ENCODE data around the gene STAT4.

STAT4 gene

DNA sequence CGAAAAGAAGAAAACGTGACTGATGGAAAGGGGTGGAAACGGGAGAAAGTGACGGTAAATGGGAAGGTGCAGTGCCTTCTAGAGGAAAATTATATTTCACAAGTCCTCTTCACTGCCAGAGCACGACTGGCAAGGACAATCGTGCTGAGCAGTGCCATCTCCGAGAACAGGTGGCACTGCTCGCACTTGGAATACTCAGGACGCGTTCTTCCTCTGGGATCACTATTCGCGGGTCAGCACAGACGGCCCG lies 137.2 kb downstream of the STAT4 start:
- Histone ChIP-seq H3K9me3 (ENCODE audit: control insufficient read depth, low read length) (no peaks in the 10 kb centered on the region), H3K4me3 (ENCODE audit: insufficient read depth, low read depth, low read length, poor library complexity, severe bottlenecking) (peak overlapping the region; percentile 100), H3K36me3 (ENCODE audit: control insufficient read depth, insufficient read depth, low read length) (peaks cover 12% of the 10 kb centered on the region), H3K4me1 (ENCODE audit: control insufficient read depth, insufficient read depth, low read length, poor library complexity, severe bottlenecking) (peaks cover 35% of the 10 kb centered on the region), H3K27ac (ENCODE audit: insufficient read depth, low read length, poor library complexity, severe bottlenecking) (peak overlapping the region; percentile 91), H3K27me3 (replicated peaks; ENCODE audit: control insufficient read depth, insufficient read depth, low read length, poor library complexity, severe bottlenecking) (no peaks in the 10 kb centered on the region)
- no peak for DNase-seq

DNA sequence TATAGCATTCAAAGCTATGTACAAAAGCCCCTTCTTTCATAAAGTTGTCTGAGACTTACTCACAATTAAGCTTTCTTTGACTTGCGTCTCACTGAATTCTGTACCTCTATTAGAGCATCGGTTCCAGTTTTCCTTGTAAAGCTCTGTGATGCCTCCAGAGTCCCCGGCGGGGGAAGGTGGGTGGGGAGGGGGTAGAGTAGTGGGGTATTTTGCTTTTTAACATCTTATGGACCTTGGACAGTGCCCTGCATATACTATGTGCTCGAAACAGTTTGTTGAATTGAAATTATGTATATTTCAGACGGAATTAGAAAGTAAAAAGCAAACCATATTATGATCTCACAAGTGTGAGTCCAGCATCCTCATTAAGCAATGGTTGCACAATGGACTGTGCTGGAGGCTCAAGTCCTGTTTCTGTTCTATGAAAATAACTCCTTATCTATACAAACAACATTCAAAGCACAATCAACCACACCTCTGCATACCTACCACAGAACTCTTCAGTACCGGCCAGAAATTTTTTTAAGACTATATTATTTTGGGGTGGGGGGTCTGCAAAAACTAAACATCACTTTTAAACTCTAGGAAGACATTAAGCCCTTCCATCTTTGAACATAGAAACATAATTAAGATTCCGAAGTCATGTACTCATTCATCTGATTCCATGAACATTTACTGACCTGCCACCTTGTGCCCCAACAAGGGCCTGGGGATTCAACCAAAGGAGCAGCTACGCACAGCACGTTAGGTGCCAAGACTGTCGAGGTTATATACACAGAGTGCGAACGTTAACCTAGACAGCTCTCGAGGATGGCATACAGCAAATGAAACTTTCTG lies 137.7 kb downstream of the STAT4 start:
- peak overlapping the region; percentile 100 for H3K4me3 ChIP-seq (ENCODE audit: insufficient read depth, low read depth, low read length, poor library complexity, severe bottlenecking)
- DNase-seq, result no peak
- peaks cover 18% of the 10 kb centered on the region for H3K36me3 ChIP-seq (ENCODE audit: control insufficient read depth, insufficient read depth, low read length)
- H3K4me1 ChIP-seq (ENCODE audit: control insufficient read depth, insufficient read depth, low read length, poor library complexity, severe bottlenecking), result peaks cover 39% of the 10 kb centered on the region
- no peaks in the 10 kb centered on the region for H3K9me3 ChIP-seq (ENCODE audit: control insufficient read depth, low read length)
- no peaks in the 10 kb centered on the region for H3K27me3 ChIP-seq (replicated peaks; ENCODE audit: control insufficient read depth, insufficient read depth, low read length, poor library complexity, severe bottlenecking)
- peak overlapping the region; percentile 91 for H3K27ac ChIP-seq (ENCODE audit: insufficient read depth, low read length, poor library complexity, severe bottlenecking)

DNA sequence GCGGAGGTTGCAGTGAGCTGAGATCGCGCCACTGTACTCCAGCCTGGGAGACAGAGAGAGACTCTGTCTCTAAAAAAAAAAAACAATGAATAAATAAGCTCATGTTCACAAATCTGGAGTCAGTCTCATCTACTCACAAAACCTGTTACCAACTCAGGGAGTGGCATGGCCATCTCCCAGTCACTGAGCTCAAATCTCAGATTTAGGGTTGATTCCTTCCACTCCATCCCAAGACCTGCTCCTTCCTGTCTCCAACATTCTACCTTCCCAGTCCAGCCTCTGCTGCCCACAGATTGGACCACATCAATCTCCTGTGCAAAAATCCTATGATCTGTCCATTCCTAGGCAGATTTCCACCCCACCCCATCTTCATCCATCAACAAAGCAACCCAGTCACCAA lies 138.4 kb downstream of the STAT4 start:
- Histone ChIP-seq H3K36me3 (ENCODE audit: control insufficient read depth, insufficient read depth, low read length) (peaks cover 23% of the 10 kb centered on the region), H3K27me3 (replicated peaks; ENCODE audit: control insufficient read depth, insufficient read depth, low read length, poor library complexity, severe bottlenecking) (no peaks in the 10 kb centered on the region), H3K4me1 (ENCODE audit: control insufficient read depth, insufficient read depth, low read length, poor library complexity, severe bottlenecking) (peaks cover 39% of the 10 kb centered on the region), H3K4me3 (ENCODE audit: insufficient read depth, low read depth, low read length, poor library complexity, severe bottlenecking) (peak overlapping the region; percentile 100), H3K27ac (ENCODE audit: insufficient read depth, low read length, poor library complexity, severe bottlenecking) (peak overlapping the region; percentile 91), H3K9me3 (ENCODE audit: control insufficient read depth, low read length) (no peaks in the 10 kb centered on the region)
- no peak for DNase-seq

DNA sequence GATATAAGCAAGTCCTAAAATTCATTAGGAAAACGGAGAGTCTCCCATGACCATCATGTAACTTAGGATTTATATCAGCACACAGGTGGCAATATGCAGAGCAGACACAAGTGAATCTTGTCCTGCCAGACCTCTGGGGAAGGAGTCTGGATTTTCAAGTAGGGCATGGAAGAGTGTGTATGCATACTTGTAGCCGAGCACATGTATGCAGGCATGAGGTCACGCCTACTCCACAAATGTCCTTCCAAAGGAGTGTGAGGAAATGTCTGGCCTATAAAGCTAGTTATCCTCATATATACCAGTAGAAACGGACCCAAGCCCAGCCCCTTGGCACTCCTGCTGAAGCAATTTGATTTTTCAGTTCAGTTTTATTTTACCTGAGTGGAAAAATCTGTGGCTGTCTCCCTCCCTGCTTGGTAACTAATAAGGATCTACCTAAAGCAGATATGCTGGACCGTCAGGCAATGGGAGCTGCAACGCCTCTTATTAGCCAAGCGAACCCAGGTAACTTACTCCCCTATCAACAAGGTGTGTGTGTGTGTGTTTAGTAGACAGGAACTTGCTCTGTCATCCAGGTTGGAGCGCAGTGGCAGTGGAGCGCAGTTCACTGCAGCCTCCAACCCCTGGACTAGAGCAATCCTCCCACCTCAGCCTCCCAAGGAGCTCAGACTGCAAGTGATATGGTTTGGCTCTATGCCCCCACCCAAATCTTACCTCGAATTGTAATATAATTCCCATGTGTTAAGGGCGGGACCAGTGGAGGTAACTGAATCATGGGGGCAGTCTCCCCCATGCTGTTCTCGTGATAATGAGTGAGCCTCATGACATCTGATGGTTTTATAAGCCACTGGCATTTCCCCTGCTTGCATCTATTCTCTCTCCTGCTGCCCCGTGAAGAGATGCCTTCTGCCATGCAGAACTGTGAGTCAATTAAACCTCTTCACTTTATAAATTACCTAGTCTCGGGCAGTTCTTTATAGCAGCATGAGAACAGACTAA lies 139.6 kb downstream of the STAT4 start:
- H3K27ac ChIP-seq (ENCODE audit: insufficient read depth, low read length, poor library complexity, severe bottlenecking), result peak overlapping the region; percentile 7
- H3K4me1 ChIP-seq (ENCODE audit: control insufficient read depth, insufficient read depth, low read length, poor library complexity, severe bottlenecking), result peaks cover 39% of the 10 kb centered on the region
- H3K9me3 ChIP-seq (ENCODE audit: control insufficient read depth, low read length), result no peaks in the 10 kb centered on the region
- no peak for DNase-seq
- peaks cover 35% of the 10 kb centered on the region for H3K36me3 ChIP-seq (ENCODE audit: control insufficient read depth, insufficient read depth, low read length)
- peak overlapping the region; percentile 100 for H3K4me3 ChIP-seq (ENCODE audit: insufficient read depth, low read depth, low read length, poor library complexity, severe bottlenecking)
- H3K27me3 ChIP-seq (replicated peaks; ENCODE audit: control insufficient read depth, insufficient read depth, low read length, poor library complexity, severe bottlenecking), result no peaks in the 10 kb centered on the region

DNA sequence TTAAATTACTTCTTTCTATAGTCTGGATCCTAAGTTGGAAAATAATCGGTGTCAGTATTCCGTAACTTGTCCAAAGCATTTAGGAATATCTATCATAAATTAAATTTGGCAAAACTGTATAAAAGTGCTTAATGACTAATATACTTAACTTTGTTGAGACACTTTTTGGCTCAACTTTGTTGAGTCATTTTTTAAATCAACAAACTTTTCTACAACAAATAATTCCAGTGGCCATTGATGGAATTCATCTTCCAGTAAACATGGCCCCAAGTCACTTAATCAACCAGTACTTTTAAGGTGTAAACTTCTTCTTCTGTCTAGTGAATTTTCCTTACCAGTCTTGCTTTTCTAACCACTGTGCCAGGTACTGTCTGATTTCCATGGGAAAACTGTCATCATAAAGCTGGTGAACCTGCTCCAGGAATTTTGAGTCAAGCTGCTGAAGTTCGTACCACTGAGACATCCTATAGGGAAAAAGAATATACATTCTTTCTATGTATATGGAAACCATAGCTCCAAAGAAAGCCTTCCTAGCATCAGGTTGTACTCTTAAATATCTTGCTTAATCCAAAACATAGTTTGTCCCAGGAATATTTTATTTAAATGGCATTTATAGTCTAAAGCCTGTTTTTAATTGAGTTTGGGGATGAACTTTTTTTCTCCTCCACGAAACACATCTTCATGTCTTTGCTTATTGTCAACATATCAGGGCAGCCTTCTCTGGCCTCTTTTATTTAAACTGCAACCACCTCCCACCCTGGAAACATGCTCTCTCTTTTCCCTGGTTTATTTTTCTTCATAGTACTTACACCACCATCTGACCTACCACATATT lies 141.0 kb downstream of the STAT4 start:
- peaks cover 36% of the 10 kb centered on the region for H3K4me1 ChIP-seq (ENCODE audit: control insufficient read depth, insufficient read depth, low read length, poor library complexity, severe bottlenecking)
- H3K4me3 ChIP-seq (ENCODE audit: insufficient read depth, low read depth, low read length, poor library complexity, severe bottlenecking), result no peak overlapping the region
- peaks cover 49% of the 10 kb centered on the region for H3K36me3 ChIP-seq (ENCODE audit: control insufficient read depth, insufficient read depth, low read length)
- no peak for DNase-seq
- no peaks in the 10 kb centered on the region for H3K27me3 ChIP-seq (replicated peaks; ENCODE audit: control insufficient read depth, insufficient read depth, low read length, poor library complexity, severe bottlenecking)
- no peak overlapping the region for H3K27ac ChIP-seq (ENCODE audit: insufficient read depth, low read length, poor library complexity, severe bottlenecking)
- H3K9me3 ChIP-seq (ENCODE audit: control insufficient read depth, low read length), result no peaks in the 10 kb centered on the region

DNA sequence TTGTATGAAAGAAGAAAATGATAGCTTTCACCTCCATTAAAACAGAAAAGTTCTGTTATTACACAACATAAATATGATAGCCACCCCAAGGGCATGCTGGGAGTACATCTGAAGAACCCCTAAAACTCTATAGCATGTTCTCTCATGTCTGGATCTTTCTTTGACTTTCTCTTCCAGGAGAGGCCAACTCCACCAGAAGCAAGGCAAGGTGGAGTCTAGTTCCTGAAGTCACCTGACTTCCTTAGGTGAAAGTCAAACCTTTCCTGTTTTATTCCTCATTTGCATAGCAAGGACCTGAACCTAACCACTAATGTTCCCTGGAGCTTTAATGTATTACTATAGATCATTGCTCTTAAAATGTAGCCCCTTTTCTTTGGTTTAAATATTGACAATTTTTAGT lies 142.5 kb downstream of the STAT4 start:
- Histone ChIP-seq H3K27ac (ENCODE audit: insufficient read depth, low read length, poor library complexity, severe bottlenecking) (no peak overlapping the region), H3K27me3 (replicated peaks; ENCODE audit: control insufficient read depth, insufficient read depth, low read length, poor library complexity, severe bottlenecking) (no peaks in the 10 kb centered on the region), H3K4me1 (ENCODE audit: control insufficient read depth, insufficient read depth, low read length, poor library complexity, severe bottlenecking) (peaks cover 31% of the 10 kb centered on the region), H3K4me3 (ENCODE audit: insufficient read depth, low read depth, low read length, poor library complexity, severe bottlenecking) (no peak overlapping the region), H3K9me3 (ENCODE audit: control insufficient read depth, low read length) (no peaks in the 10 kb centered on the region), H3K36me3 (ENCODE audit: control insufficient read depth, insufficient read depth, low read length) (peaks cover 64% of the 10 kb centered on the region)
- no peak for DNase-seq

DNA sequence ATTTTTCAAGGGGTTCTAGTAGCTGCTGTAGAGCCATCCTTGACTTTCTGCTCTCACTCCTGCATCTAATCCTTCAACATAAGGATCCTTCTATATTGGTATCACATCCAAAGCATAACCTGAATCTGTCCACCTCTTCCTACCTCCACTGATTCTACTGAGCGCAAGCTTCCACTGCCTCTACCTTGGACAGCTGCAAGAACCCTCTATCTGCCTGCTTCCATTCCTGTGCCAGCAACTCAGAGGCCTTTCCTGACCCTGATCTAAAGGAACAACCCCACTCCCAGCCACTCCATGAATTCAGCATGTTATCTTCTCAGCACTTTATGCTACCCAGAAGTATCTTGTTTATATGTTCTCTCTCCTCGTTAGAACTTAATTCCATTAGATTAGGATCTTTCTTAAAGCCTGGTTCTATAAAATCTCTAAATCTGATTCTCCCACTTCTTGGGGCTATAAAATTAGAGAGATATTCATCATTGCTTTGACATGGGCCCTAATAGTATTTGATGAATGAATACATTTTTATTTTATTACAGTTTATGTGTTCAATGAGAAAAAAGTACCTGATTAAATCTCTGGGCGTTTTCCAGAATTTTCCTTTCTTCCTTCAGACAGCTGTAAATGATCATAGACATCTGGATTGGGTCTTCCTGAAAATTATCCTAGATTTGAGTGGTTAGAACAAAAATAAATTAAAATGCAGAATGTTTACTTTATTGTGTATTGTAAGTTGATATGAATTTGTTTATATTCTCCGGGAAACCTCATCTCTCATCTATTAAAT lies 143.6 kb downstream of the STAT4 start:
- DNase-seq, result no peak
- Histone ChIP-seq H3K27me3 (replicated peaks; ENCODE audit: control insufficient read depth, insufficient read depth, low read length, poor library complexity, severe bottlenecking) (no peaks in the 10 kb centered on the region), H3K27ac (ENCODE audit: insufficient read depth, low read length, poor library complexity, severe bottlenecking) (no peak overlapping the region), H3K36me3 (ENCODE audit: control insufficient read depth, insufficient read depth, low read length) (peaks cover 75% of the 10 kb centered on the region), H3K9me3 (ENCODE audit: control insufficient read depth, low read length) (no peaks in the 10 kb centered on the region), H3K4me3 (ENCODE audit: insufficient read depth, low read depth, low read length, poor library complexity, severe bottlenecking) (no peak overlapping the region), H3K4me1 (ENCODE audit: control insufficient read depth, insufficient read depth, low read length, poor library complexity, severe bottlenecking) (peaks cover 24% of the 10 kb centered on the region)

DNA sequence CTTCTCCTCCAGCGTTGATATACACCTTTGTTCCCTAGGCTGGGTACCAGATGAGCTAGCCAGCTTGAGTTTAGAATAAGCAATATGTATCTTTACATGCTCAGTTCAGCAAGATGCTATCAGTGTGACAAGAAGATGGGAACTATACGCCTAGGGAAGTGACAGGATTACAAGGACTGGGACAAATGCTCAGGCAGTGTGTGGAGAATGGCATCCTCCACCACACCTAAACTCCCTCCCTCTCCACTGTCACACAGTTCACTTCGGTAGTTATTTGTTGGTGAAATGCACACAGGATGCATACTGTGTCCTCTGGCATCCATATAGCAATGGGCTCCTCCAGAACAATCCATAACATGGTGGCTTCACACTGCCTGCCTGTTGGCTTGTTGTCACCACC lies 144.5 kb downstream of the STAT4 start:
- peak overlapping the region; percentile 21 for H3K27ac ChIP-seq (ENCODE audit: insufficient read depth, low read length, poor library complexity, severe bottlenecking)
- no peak for DNase-seq
- peaks cover 24% of the 10 kb centered on the region for H3K4me1 ChIP-seq (ENCODE audit: control insufficient read depth, insufficient read depth, low read length, poor library complexity, severe bottlenecking)
- H3K4me3 ChIP-seq (ENCODE audit: insufficient read depth, low read depth, low read length, poor library complexity, severe bottlenecking), result no peak overlapping the region
- no peaks in the 10 kb centered on the region for H3K9me3 ChIP-seq (ENCODE audit: control insufficient read depth, low read length)
- H3K36me3 ChIP-seq (ENCODE audit: control insufficient read depth, insufficient read depth, low read length), result peaks cover 82% of the 10 kb centered on the region
- no peaks in the 10 kb centered on the region for H3K27me3 ChIP-seq (replicated peaks; ENCODE audit: control insufficient read depth, insufficient read depth, low read length, poor library complexity, severe bottlenecking)
